KMS-11 (cell line): Measurements from ENCODE around the gene SPG11.

ENCODE experiments used
- H2AFZ ChIP-seq: fragments of 200-600 bp; sonication (generic); 2 replicates; pipeline ENCODE4 v1.6.1; 2016; ENCODE audit warnings: antibody characterized with exemption, mixed run types, low read depth
- H3K27ac ChIP-seq: fragments of 200-600 bp; sonication (generic); 2 replicates; pipeline ENCODE4 v1.6.1; 2016; ENCODE audit warnings: mild to moderate bottlenecking, mixed run types
- H3K27me3 ChIP-seq: fragments of 200-600 bp; sonication (generic); 2 replicates; pipeline ENCODE4 v1.6.1; 2017; ENCODE audit warnings: mild to moderate bottlenecking, low read depth, mixed run types, moderate library complexity; ENCODE audit not compliant: insufficient read depth
- H3K36me3 ChIP-seq: fragments of 200-600 bp; sonication (generic); 2 replicates; pipeline ENCODE4 v1.6.1; 2017; ENCODE audit warnings: mild to moderate bottlenecking, mixed run types; ENCODE audit not compliant: insufficient read depth
- H3K4me1 ChIP-seq: fragments of 200-600 bp; sonication (generic); 2 replicates; pipeline ENCODE4 v1.6.1; 2016; ENCODE audit warnings: mild to moderate bottlenecking, low read depth, mixed run types; ENCODE audit not compliant: poor library complexity, severe bottlenecking
- H3K4me2 ChIP-seq: fragments of 200-600 bp; sonication (generic); 2 replicates; pipeline ENCODE4 v1.7.0; 2016; ENCODE audit warnings: mild to moderate bottlenecking, mixed run types
- H3K4me3 ChIP-seq: fragments of 200-600 bp; sonication (generic); IDR thresholded peaks from 2 replicates; pipeline ENCODE4 v1.6.1; 2017; ENCODE audit warnings: low read depth, low read length, mixed read lengths; ENCODE audit not compliant: insufficient read depth
- H3K79me2 ChIP-seq: fragments of 200-600 bp; sonication (generic); 2 replicates; pipeline ENCODE4 v1.6.1; 2016; ENCODE audit warnings: low read depth, mixed run types; ENCODE audit not compliant: insufficient read depth
- H3K9ac ChIP-seq: fragments of 200-600 bp; sonication (generic); 2 replicates; pipeline ENCODE4 v1.6.1; 2016; ENCODE audit warnings: mild to moderate bottlenecking, mixed run types
- H4K20me1 ChIP-seq: fragments of 200-600 bp; sonication (generic); 2 replicates; pipeline ENCODE4 v1.6.1; 2016; ENCODE audit warnings: mild to moderate bottlenecking, mixed run types; ENCODE audit not compliant: insufficient read depth
- CTCF ChIP-seq: fragments of 200-600 bp; sonication (generic); conservative IDR thresholded peaks from 2 replicates; pipeline ENCODE4 v1.6.1; 2017; ENCODE audit warnings: low read depth, mild to moderate bottlenecking, antibody characterized with exemption, low read length, moderate library complexity, mixed read lengths

SPG11 gene

GRCh38 chr15:44711096-44711742 is 47.8 kb upstream of the SPG11 start, which contains the start of the genes B2M and PATL2:
B2M (plus strand) TSS chr15:44711517; CDS start chr15:44711547, 30 bp downstream.
PATL2 (minus strand) TSS chr15:44711323; CDS start chr15:44676490, 34,833 bp downstream.
- TF ChIP-seq CTCF, result 0 out of 2 replicates have a peak, but pooled peaks have one; percentile 20
- peak within 1 kb of the TSS; percentile 97 for H3K9ac ChIP-seq
- peaks cover 35% of the 10 kb centered on the region for H4K20me1 ChIP-seq
- peaks cover 8% of the 10 kb centered on the region for H3K36me3 ChIP-seq
- peaks cover 43% of the 10 kb centered on the region for H3K4me1 ChIP-seq
- peak within 1 kb of the TSS; percentile 92 for H3K27ac ChIP-seq
- H3K4me3 ChIP-seq, result no peak within 1 kb of the TSS
- no peaks in the 10 kb centered on the region for H3K27me3 ChIP-seq
- peak within 1 kb of the TSS; percentile 81 for H2AFZ ChIP-seq
- peaks cover 48% of the 10 kb centered on the region for H3K79me2 ChIP-seq
- H3K4me2 ChIP-seq, result peak within 1 kb of the TSS; percentile 96

- peak overlapping the region; percentile 39 for H3K4me2 ChIP-seq
- H3K79me2 ChIP-seq, result peaks cover 42% of the 10 kb centered on the region
Measured at GRCh38 chr15:44710236-44711095, 47.0 kb upstream of the SPG11 start.

GRCh38 chr15:44706946-44707636 is 43.6 kb upstream of the SPG11 start:
- peaks cover 10% of the 10 kb centered on the region for H3K4me1 ChIP-seq
- H3K4me2 ChIP-seq, result no peak overlapping the region
- no peak overlapping the region for H3K27ac ChIP-seq
- no peak overlapping the region for H2AFZ ChIP-seq
- no peaks in the 10 kb centered on the region for H3K36me3 ChIP-seq
- no peaks in the 10 kb centered on the region for H4K20me1 ChIP-seq
- H3K27me3 ChIP-seq, result no peaks in the 10 kb centered on the region
- H3K79me2 ChIP-seq, result peaks cover 8% of the 10 kb centered on the region
- no peak overlapping the region for H3K4me3 ChIP-seq
- H3K9ac ChIP-seq, result no peak overlapping the region
- no peak for TF ChIP-seq CTCF

More at GRCh38 chr15:44710236-44711095, 47.0 kb upstream of the SPG11 start:
- Histone ChIP-seq H3K9ac (peak overlapping the region; percentile 97), H3K4me3 (no peak overlapping the region), H3K27ac (peak overlapping the region; percentile 92), H3K4me1 (peaks cover 35% of the 10 kb centered on the region), H2AFZ (peak overlapping the region; percentile 81), H4K20me1 (peaks cover 28% of the 10 kb centered on the region), H3K27me3 (no peaks in the 10 kb centered on the region), H3K36me3 (peaks cover under 1% of the 10 kb centered on the region; the same call in 1 of the 2 replicates)
- TF ChIP-seq CTCF, result peak; percentile 44

- H4K20me1 ChIP-seq, result no peaks in the 10 kb centered on the region
- no peaks in the 10 kb centered on the region for H3K36me3 ChIP-seq
- H3K4me3 ChIP-seq, result no peak overlapping the region
- H2AFZ ChIP-seq, result no peak overlapping the region
- H3K27ac ChIP-seq, result no peak overlapping the region
- peaks cover 10% of the 10 kb centered on the region for H3K4me1 ChIP-seq
- no peak overlapping the region for H3K4me2 ChIP-seq
- H3K9ac ChIP-seq, result no peak overlapping the region
- no peak for TF ChIP-seq CTCF
- no peaks in the 10 kb centered on the region for H3K27me3 ChIP-seq
- H3K79me2 ChIP-seq, result peaks cover 1% of the 10 kb centered on the region
Measured at GRCh38 chr15:44706401-44706800, 42.9 kb upstream of the SPG11 start.
